HG02938 (cell line): ENCODE measurements around the gene ASIC1.
A peak's percentile ranks its signal among the peaks of the same experiment; 100 is the strongest.

Experiments
- ATAC-seq: cut with Tn5 transposase; IDR thresholded peaks from one replicate; pipeline ENCODE4 v1.9.1; 2021; ENCODE audit warnings: mild to moderate bottlenecking, moderate library complexity; ENCODE audit not compliant: unreplicated experiment

ASIC1 gene

DNA sequence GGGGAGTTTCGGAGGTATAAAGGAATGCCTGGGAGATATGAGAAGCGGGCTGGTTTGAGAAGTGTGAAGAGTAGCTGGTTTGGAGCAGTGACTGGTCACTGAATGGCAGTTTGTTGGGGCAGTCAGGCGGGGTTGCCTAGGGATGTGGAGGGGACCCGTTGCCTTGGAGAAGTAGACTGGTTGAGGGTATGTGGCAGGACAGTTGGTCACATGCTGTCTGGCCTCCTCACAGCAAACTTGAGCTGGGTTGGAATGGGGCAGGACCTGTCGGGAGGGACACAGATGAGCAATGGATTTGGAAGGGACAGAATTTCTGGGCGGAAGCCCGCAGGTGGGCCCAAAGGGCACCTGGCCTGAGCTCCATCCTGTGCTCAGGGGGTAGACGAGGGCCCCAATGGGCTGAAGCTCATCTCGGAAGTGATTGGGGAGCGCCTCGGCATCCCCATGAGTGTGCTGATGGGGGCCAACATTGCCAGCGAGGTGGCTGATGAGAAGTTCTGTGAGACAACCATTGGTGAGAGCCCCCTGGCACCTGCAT, 48.6 kb downstream of the ASIC1 start:
- ATAC-seq = no peak

DNA sequence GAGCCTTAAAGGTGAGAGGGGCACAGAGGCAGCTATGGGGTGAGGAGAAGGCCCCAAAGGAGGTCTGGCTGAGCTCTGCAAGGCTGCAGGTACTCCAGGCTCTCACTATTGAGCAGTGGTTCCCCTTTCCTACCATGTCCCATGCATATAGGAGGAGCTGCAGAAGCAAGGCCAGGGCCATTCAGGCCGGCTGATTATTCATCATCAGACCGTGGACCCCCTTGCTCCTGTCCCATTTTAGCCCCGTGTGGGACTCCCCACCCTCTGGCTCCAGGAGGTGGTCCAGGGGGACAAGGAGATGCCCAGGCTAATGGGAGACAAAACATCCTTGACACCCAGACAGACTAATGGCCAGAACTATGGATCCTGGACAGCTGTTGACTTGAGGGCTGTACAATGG, 49.5 kb downstream of the ASIC1 start:
- no peak for ATAC-seq

GRCh38 chr12:50107416-50108268, 50.2 kb downstream of the ASIC1 start:
- no peak for ATAC-seq

- no peak for ATAC-seq
These were observed 51.9 kb downstream of the ASIC1 start for GRCh38 chr12:50109319-50109718.

GRCh38 chr12:50110127-50110761, 52.8 kb downstream of the ASIC1 start:
- no peak for ATAC-seq

- no peak for ATAC-seq
These were observed 53.5 kb downstream of the ASIC1 start for GRCh38 chr12:50110762-50111351.

DNA sequence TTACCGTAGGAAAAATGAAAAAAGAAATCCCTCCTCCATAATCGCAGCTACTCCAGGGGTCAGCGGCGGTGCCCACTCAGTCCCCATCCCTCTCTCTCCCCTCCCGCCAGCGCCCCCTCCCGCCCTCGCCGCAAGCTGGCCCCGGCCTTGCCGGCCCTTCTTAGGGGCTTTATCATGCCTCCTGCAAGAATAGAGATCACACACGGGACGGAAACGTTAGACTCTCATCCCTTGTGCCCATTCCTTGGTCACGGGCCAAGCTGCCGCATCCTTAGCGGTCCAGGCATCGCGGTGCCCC, 53.9 kb downstream of the ASIC1 start:
- ATAC-seq = peak; percentile 4

DNA sequence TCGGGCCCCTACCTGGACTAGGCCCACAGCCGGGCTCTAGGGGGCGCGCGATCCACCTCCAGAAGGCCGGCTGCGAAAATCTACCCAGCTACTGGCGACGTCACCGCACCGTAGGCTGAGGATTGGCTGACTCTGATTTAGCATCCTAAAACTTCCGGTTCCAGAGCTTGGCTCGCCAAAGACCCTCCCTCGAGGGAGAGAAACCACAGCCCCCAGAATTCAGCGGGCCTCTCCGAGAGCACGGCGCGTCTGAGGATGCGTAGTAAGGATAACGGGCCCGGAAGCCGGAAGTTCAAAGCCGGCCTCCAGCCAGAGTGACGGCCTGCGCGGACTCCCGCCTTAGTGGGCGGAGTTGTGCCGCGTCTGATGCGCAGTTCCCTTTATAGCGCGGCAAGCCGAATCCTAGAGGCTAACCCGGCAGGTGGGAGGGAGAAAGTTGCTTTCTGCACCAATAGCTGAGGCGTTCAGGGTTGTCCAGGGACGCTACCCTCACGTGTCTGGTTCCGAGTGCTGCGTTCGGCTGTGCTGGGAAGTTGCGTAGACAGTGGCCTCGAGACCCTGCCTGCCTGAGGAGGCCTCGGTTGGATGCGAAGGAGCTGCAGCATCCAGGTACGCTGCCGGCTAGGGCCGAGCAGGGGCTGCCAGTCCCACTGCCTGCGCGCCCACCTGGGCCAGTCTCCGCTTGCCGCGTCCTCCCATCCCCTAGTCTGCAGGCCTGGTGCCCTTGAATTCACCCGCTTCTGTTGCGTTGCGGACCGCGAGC, 54.5 kb downstream of the ASIC1 start, which contains the start of gene COX14:
Gene COX14, plus strand, starts transcription at position 544 of the 763 bp plus-strand sequence. CDS start 7,808 bp downstream, outside the sequence.
- ATAC-seq = peak; percentile 80

DNA sequence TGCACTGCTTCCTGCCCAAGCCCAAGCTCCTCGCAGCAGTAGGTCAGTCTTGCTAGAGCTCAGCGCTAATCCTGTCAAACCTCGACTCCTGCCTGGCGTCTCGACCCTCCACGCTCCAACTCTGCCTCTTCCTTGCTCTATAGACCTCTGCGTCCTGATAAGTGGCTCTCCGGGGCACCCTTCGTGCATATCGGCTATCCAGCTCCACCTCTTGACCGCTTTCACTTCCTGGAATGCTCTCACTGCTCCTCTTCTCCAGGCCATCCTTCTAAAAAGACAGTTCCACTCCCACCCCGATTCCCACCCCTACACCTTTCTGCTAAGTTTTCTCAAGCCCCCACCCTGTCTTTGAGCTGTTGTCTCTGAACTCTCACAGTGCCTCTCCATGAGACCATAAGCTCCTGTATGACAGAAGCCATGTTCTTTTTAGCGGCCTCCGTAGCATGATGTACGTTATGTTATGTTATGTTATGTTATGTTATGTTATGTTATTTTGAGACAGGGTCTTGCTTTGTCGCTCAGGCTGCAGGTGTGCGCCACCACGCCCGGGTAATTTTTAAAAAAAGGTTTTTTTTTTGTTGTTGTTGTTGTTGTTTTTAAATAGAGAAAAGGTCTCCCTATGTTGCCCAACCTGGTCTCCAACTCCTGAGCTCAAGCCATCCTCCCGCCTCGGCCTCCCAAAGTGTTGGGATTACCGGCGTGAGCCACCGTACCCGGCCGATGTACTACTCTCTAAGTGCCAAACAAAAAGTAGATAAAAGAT, 55.2 kb downstream of the ASIC1 start:
- no peak for ATAC-seq

GRCh38 chr12:50117057-50117622, 59.7 kb downstream of the ASIC1 start:
- no peak for ATAC-seq

- no peak for ATAC-seq
These were observed 62.0 kb downstream of the ASIC1 start for GRCh38 chr12:50119387-50119786.

DNA sequence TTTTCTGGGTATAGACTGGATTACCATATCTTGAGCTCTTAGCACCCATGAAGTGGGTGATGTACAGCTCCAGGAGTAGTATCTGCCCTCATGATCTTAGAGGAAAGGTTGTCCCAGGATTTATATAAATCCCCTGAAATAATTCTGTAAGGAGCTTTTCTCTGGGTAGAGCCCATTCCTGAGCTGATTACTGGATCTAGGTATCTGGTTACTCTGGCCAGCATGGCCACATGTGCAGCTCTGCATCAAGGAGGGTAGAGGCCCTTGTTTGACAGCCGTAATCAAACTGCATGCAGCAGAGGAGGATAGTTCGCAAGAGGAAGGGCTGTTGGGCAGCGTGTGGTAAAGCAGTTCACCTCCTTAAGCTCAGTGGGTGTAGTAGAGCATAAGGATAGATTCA, 63.1 kb downstream of the ASIC1 start:
- ATAC-seq = no peak

DNA sequence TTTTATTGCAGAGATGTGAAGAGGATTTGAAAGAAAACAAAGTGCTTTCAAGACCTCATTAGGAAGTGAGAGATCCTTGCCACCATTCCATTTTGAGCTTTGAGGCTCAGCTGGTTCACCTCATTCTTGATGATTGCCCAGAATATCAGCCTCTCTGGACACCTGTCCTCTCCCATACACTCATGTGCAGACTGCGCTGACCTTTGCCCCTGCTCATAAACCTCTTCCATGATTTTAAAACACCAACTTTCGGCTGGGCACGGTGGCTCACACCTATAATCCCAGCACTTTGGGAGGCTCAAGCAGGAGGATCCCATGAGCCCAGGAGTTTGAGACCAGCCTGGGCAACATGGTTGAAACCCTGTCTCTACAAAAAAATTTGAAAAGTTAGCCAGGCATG, 63.6 kb downstream of the ASIC1 start:
- ATAC-seq = no peak

DNA sequence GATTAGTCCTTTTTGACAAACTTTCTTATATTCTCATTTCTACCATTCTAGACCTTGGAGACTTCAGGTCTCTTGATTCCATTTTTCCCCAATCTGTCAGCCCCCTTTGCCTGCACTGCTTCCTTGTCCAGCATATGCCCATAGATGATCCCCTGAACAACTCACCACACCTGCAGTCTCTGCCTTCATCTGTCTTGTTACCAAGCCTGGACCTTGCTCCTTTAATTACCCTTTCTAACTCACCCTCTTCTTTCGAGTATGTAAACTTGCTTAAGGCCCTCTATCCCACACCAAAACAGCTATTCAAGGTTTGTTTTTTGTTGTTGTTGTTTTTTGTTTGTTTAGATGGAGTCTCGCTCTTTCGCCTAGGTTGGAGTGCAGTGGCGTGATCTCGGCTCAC, 64.2 kb downstream of the ASIC1 start:
- no peak for ATAC-seq

GRCh38 chr12:50123203-50123602, 65.8 kb downstream of the ASIC1 start:
- no peak for ATAC-seq

DNA sequence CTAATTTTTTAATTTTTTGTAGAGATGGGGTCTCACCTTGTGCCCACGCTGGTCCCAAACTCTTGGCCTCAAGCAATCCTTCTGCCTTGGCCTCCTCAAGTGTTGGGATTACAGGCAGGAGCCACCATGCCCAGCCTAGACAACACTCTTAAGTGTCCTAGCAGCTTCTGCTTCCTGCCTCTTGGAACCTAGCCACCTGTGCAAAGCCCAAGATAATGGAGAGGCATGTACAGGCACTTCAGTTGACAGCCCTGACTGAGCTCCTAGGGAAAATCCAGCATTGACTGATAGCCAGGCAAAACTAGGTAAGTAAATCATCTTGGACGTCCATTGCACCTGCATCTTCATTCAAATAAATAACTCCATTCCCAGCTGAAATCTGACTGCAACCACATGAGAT, 70.2 kb downstream of the ASIC1 start:
- no peak for ATAC-seq

DNA sequence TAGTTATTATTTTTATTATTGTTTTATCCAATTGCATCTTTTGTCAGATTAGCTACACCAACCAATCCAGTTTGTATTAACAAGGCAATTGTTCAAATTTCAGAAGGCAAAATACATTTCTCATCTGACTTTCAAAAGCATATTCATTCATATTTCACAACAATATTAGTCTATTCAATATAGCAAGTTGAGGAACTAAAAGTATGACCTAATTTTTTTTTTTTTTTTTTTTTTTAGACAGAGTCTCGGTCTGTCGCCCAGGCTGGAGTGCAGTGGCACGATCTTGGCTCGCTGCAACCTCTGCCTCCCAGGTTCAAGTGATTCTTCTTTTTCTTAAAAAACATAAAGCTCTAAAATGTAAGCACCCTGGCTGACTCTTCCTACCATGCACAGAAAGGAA, 71.9 kb downstream of the ASIC1 start:
- no peak for ATAC-seq

DNA sequence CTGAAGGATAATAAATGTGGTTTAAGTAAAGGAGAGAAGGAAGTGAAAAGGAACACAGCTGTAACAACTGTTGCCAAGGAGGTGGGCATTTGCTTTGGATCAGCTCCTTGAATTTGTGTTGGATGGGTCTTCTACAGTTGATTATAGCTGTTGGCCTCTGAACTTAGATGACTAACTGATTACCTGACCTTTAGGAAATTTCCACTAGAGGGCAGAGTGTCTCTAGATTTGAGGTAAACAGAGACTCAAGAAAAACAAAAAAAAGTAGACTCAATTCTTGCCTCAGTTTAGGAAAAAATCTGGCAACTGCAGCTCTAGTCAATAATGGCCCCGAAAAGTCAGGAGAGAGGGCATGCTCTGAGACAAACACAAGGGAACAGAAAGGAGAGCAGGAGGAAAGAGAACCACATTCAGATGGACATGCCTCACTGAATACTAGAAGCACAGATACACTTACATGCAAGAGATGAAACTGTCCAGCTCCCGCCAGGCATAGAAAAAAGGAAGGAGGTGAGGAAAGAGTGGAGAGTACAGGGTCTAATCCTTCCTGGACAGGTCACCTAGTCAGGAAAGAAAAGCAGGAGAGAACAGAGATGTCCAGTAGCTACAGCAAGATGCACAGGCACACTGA, 75.2 kb downstream of the ASIC1 start:
- ATAC-seq = no peak
